H1 (cell line): ENCODE results near the gene GSPT1. TPM values are rescaled to one million over a fixed set of nuclear protein-coding genes. Genes with fewer than 3 reads are reported as not detected.

Source experiments
- BRCA1 ChIP-seq: IDR thresholded peaks from 2 replicates; pipeline ENCODE4 v1.6.1; 2012; ENCODE audit warnings: low read depth, low read length, improper control_type of control experiment
- CEBPB ChIP-seq: IDR thresholded peaks from 2 replicates; pipeline ENCODE4 v1.6.1; 2012; ENCODE audit warnings: low read depth, low read length
- CHD1 ChIP-seq: IDR thresholded peaks from 2 replicates; pipeline ENCODE4 v1.6.1; 2012; ENCODE audit warnings: low read depth, low read length, improper control_type of control experiment
- EGR1 ChIP-seq: IDR thresholded peaks from 2 replicates; pipeline ENCODE4 v1.6.1; 2011; ENCODE audit warnings: low read depth, low read length, borderline replicate concordance
- RNF2 ChIP-seq: fragments of 200-900, 300-1000 bp; sonication (generic); IDR thresholded peaks from 2 replicates; pipeline ENCODE4 v1.7.1; 2016; ENCODE audit warnings: borderline replicate concordance, low read depth, mild to moderate bottlenecking, antibody characterized with exemption, low read length; ENCODE audit not compliant: poor library complexity, severe bottlenecking; ENCODE audit errors: missing control alignments
- SP1 ChIP-seq: IDR thresholded peaks from 2 replicates; pipeline ENCODE4 v1.6.1; 2011; ENCODE audit warnings: low read depth, low read length
- SP2 ChIP-seq: IDR thresholded peaks from 2 replicates; pipeline ENCODE4 v1.6.1; 2012; ENCODE audit warnings: mild to moderate bottlenecking, low read length, inconsistent platforms
- SP4 ChIP-seq: IDR thresholded peaks from 2 replicates; pipeline ENCODE4 v1.6.1; 2012; ENCODE audit warnings: low read length, inconsistent platforms
- SRF ChIP-seq: IDR thresholded peaks from 2 replicates; pipeline ENCODE4 v1.6.1; 2011; ENCODE audit warnings: mild to moderate bottlenecking, low read depth, low read length, moderate library complexity
- TAF1 ChIP-seq: IDR thresholded peaks from 2 replicates; pipeline ENCODE4 v1.6.1; 2011; ENCODE audit warnings: mild to moderate bottlenecking, low read depth, low read length
- polyA plus RNA-seq, 7 experiments: library from polyadenylated mRNA; depleted of rRNA in 3 of 7; stranded (reverse) in 5 of 7; unstranded in 2 of 7; fragments of >200 nt in 5 of 7; fragments of 200-250 nt in 2 of 7; gene quantifications; 1 replicate in 5 of 7; 2 replicates in 1 of 7; 4 replicates in 1 of 7; pipeline versions ENCODE4 v1.2.1 to v1.2.3, GENCODE V29; 2011 to 2013; ENCODE audit warnings: missing spikeins in 2 of 7, mixed read lengths in 2 of 7
- total RNA-seq: library from RNA; stranded (reverse); fragmentation: NEBNext Ultra II Directional; extraction: Animal tissue kit (Norgen Biotek cat#: 25700); gene quantifications from 2 replicates; pipeline ENCODE4 v1.2.1, GENCODE V29; 2021
- TF ChIP-seq, protein P1 (sequence below): fragments of 300-600 bp; sonication (generic); IDR thresholded peaks from 2 replicates; pipeline ENCODE4 v1.7.1; 2012; ENCODE audit warnings: low read length, moderate library complexity, mild to moderate bottlenecking, inconsistent platforms; ENCODE audit not compliant: insufficient replicate concordance
- TF ChIP-seq, protein P2 (sequence below): IDR thresholded peaks from 2 replicates; pipeline ENCODE4 v1.6.1; 2012; ENCODE audit warnings: inconsistent platforms

The GSPT1 gene
- total and polyA plus RNA-seq, 2 of the 8 experiments (the other 6 are each of a cell fraction or from before 2014, with no cell fraction given): 51.0 to 204 TPM

DNA sequence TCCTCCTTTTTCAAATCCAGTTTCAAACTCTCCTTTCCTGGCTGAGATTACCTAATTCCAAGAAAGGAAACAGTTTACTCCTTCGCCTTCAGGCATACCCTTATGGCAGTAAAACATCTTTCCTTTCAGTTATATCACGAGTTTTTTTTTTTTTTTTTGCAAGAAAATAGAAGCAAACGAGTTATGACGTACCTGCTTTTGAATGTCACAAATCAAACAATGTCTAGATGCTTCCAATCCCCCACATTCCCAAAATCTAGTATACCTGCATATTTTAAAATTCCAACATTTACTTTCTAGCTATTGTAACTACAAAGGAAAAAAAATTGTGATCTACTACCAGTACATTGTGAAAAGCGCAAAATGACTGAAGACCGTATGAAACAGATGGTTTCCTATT is 28.9 kb downstream of the GSPT1 start (continued):
- TF ChIP-seq, protein P1, sequence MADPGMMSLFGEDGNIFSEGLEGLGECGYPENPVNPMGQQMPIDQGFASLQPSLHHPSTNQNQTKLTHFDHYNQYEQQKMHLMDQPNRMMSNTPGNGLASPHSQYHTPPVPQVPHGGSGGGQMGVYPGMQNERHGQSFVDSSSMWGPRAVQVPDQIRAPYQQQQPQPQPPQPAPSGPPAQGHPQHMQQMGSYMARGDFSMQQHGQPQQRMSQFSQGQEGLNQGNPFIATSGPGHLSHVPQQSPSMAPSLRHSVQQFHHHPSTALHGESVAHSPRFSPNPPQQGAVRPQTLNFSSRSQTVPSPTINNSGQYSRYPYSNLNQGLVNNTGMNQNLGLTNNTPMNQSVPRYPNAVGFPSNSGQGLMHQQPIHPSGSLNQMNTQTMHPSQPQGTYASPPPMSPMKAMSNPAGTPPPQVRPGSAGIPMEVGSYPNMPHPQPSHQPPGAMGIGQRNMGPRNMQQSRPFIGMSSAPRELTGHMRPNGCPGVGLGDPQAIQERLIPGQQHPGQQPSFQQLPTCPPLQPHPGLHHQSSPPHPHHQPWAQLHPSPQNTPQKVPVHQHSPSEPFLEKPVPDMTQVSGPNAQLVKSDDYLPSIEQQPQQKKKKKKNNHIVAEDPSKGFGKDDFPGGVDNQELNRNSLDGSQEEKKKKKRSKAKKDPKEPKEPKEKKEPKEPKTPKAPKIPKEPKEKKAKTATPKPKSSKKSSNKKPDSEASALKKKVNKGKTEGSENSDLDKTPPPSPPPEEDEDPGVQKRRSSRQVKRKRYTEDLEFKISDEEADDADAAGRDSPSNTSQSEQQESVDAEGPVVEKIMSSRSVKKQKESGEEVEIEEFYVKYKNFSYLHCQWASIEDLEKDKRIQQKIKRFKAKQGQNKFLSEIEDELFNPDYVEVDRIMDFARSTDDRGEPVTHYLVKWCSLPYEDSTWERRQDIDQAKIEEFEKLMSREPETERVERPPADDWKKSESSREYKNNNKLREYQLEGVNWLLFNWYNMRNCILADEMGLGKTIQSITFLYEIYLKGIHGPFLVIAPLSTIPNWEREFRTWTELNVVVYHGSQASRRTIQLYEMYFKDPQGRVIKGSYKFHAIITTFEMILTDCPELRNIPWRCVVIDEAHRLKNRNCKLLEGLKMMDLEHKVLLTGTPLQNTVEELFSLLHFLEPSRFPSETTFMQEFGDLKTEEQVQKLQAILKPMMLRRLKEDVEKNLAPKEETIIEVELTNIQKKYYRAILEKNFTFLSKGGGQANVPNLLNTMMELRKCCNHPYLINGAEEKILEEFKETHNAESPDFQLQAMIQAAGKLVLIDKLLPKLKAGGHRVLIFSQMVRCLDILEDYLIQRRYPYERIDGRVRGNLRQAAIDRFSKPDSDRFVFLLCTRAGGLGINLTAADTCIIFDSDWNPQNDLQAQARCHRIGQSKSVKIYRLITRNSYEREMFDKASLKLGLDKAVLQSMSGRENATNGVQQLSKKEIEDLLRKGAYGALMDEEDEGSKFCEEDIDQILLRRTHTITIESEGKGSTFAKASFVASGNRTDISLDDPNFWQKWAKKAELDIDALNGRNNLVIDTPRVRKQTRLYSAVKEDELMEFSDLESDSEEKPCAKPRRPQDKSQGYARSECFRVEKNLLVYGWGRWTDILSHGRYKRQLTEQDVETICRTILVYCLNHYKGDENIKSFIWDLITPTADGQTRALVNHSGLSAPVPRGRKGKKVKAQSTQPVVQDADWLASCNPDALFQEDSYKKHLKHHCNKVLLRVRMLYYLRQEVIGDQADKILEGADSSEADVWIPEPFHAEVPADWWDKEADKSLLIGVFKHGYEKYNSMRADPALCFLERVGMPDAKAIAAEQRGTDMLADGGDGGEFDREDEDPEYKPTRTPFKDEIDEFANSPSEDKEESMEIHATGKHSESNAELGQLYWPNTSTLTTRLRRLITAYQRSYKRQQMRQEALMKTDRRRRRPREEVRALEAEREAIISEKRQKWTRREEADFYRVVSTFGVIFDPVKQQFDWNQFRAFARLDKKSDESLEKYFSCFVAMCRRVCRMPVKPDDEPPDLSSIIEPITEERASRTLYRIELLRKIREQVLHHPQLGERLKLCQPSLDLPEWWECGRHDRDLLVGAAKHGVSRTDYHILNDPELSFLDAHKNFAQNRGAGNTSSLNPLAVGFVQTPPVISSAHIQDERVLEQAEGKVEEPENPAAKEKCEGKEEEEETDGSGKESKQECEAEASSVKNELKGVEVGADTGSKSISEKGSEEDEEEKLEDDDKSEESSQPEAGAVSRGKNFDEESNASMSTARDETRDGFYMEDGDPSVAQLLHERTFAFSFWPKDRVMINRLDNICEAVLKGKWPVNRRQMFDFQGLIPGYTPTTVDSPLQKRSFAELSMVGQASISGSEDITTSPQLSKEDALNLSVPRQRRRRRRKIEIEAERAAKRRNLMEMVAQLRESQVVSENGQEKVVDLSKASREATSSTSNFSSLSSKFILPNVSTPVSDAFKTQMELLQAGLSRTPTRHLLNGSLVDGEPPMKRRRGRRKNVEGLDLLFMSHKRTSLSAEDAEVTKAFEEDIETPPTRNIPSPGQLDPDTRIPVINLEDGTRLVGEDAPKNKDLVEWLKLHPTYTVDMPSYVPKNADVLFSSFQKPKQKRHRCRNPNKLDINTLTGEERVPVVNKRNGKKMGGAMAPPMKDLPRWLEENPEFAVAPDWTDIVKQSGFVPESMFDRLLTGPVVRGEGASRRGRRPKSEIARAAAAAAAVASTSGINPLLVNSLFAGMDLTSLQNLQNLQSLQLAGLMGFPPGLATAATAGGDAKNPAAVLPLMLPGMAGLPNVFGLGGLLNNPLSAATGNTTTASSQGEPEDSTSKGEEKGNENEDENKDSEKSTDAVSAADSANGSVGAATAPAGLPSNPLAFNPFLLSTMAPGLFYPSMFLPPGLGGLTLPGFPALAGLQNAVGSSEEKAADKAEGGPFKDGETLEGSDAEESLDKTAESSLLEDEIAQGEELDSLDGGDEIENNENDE: no peak
- TF ChIP-seq SP1: no peak
- TF ChIP-seq TAF1: no peak
- TF ChIP-seq, protein P2, sequence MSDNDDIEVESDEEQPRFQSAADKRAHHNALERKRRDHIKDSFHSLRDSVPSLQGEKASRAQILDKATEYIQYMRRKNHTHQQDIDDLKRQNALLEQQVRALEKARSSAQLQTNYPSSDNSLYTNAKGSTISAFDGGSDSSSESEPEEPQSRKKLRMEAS: no peak
- no peak for TF ChIP-seq SP2
- no peak for TF ChIP-seq RNF2
- no peak for TF ChIP-seq CHD1
- no peak for TF ChIP-seq CEBPB
- no peak for TF ChIP-seq SRF
- no peak for TF ChIP-seq EGR1
- TF ChIP-seq BRCA1: no peak
- no peak for TF ChIP-seq SP4
